Measurements from ENCODE around the gene ATP1A3.
"Not testable (repeated sequence)": the region's sequence is repeated elsewhere in the genome, so short reads cannot be mapped to it uniquely, and the experiment has no call there.

ATP1A3 gene

GRCh38 chr19:42012747-42013146 lies 18.7 kb upstream of the ATP1A3 start:
- not testable (repeated sequence) for DNase-seq

- DNase-seq: no peak
Measured at GRCh38 chr19:42010245-42011126, 16.5 kb upstream of the ATP1A3 start.

GRCh38 chr19:42006569-42006968 lies 12.5 kb upstream of the ATP1A3 start:
- no peak for DNase-seq

- DNase-seq: no peak
Measured at GRCh38 chr19:42005504-42005903, 11.5 kb upstream of the ATP1A3 start.

GRCh38 chr19:42003506-42004294 lies 9.7 kb upstream of the ATP1A3 start:
- DNase-seq: no peak

- DNase-seq: no peak
Measured at GRCh38 chr19:41999878-42000208, 5.8 kb upstream of the ATP1A3 start.

GRCh38 chr19:41999071-41999877 lies 5.2 kb upstream of the ATP1A3 start:
- peak in 2 of 56 donors; percentile 11 to 18 for DNase-seq

- DNase-seq: peak in 10 of 56 donors; percentile 5 to 42 (median 12)
Measured at GRCh38 chr19:41998246-41999020, 4.4 kb upstream of the ATP1A3 start.

- DNase-seq: peak in 2 of 56 donors; percentile 11 to 31
Measured at GRCh38 chr19:41997851-41998229, 3.8 kb upstream of the ATP1A3 start.

GRCh38 chr19:41997121-41997850 lies 3.3 kb upstream of the ATP1A3 start:
- peak in 17 of 56 donors; percentile 1 to 50 (median 24) for DNase-seq

GRCh38 chr19:41995959-41996797 lies 2.1 kb upstream of the ATP1A3 start:
- peak in 26 of 56 donors; percentile 10 to 59 (median 32) for DNase-seq

GRCh38 chr19:41994994-41995958 lies 1.2 kb upstream of the ATP1A3 start:
- DNase-seq: peak in 8 of 56 donors; percentile 8 to 42 (median 22)

- peak in 7 of 56 donors; percentile 14 to 67 (median 43) for DNase-seq
Measured at GRCh38 chr19:41994521-41994971, 516 bp upstream of the ATP1A3 start.

- not testable (repeated sequence) for DNase-seq
Measured at GRCh38 chr19:41991925-41992569, 2.0 kb downstream of the ATP1A3 start.

GRCh38 chr19:41991025-41991424 lies 3.0 kb downstream of the ATP1A3 start:
- DNase-seq: no peak

- no peak for DNase-seq
Measured at GRCh38 chr19:41990615-41991014, 3.4 kb downstream of the ATP1A3 start.

- no peak for DNase-seq
Measured at GRCh38 chr19:41990028-41990427, 4.0 kb downstream of the ATP1A3 start.
